NCI-H446 treated with DMSO at 0.1 percent for 48 hours (cell line): ENCODE results near the gene TRIM25.

Experiments
- DNase-seq: peaks from one replicate; lab custom pipeline; 2025; lab: John Stamatoyannopoulos, UW

The TRIM25 gene

DNA sequence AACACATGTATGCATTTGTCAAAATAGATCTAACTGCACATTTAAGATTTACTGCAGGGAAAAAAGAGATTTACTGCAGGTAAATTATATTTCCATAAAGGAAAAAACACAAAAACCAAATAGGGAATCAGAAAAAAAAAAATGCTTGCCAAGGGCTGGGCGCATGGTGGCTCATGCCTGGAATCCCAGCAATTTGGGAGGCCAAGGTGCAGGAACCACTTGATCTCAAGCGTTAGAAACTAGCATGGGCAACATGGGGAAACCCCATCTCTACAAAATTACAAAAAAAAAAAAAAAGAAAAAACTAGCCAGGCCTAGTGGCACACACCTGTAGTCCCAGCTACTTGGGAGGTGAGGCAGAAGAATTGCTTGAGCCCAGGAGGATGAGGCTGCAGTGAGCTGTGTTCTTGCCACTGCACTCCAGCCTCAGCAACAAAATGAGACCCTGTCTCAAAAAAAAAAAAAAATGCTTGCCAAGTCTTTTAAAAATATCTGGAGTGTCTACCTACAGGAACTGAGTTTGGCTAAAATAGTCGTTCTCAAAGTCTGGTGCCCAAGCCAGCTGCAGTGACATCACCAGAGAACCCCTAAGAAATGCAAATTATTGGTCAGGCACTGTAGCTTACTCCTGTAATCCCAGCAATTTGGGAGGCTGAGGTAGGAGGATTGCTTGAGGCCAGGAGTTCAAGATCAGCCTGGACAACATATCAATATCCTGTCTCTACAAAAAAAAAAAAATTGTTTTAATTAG lies 17.5 kb downstream of the TRIM25 start:
- no peak for DNase-seq

DNA sequence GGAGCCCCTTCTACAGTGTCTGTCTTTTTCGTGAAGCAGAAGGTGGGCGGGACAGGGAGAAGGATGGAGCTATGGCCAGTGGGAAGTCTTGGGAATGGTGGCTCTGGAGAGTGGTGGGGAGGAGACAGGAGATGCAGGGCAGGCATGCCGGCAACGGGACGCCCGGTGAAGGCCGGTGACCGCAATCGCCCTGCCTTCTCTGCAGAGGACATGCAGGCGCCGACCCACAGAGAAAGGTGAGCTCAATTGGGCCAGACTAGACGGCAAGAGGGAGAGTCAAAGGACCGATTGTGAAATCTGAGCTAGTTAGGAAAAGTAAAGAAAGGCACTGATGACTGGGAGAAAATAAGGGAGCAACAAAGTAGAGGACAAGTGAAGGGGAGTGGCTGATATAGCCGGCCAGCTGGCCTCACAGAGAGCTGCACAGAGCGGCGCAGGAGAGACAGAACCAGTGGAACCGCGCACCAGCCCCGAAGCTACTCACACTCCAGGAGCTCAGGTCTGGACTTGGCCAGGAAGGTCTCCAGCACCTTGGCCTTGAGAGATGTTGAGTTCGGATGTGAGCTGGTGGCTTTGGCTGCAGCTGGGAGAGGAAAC lies 18.9 kb downstream of the TRIM25 start:
- DNase-seq = no peak

DNA sequence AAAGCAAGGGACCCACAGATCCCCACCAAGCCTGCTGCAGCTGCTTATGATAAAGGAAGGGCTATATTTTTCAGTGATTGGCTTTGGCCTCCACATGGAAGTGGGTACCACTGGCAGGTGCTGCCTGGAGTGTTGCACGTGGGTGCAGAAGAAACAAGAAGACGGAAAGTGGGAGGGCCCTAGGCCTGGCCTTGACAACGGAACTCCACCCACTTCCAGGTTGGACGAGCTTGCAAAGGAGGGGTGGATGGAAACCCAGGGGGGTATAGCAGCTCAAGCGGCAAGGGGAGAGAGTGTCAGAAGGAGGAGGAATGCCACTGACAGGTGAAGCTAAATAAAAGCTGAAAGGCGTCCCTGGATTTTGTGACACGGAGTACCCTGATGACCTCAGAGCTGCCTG lies 20.3 kb downstream of the TRIM25 start:
- DNase-seq = no peak

DNA sequence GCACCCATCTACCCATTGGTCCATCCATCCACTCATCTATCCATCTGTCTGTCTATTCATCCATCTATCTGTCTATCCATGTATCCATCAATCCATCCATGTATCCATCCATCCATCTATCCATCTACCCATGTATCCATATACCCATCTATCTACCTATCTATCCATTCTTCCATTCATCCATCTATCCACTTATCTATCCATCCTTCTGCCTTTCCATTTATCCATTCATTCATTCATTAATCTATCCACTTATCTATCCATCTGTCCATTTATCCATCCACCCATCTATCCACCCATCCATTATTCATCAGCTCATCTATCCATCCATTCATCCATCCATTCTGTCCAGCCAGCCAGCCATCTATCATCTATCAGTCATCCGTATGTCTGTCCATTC lies 21.5 kb downstream of the TRIM25 start:
- DNase-seq = no peak

DNA sequence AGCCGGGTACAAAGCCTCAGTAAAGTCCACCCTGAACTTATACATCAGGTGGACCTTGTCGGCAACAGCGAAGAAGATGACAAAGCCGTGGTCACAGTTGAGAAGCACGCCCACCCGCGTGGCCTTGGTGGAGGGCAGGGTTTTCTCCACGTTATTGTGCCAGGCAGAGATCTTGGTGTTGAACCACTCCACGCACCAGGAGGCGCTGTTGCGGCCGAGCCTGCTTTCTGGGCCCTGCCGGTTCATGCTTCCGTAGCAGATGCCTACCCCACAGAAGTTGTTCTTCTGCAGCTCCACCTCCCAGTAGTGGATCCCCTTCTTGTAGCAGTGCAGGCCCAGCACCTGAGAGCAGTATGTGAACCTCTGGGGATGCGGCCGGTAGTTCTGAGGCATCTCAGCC lies 22.1 kb downstream of the TRIM25 start:
- no peak for DNase-seq

DNA sequence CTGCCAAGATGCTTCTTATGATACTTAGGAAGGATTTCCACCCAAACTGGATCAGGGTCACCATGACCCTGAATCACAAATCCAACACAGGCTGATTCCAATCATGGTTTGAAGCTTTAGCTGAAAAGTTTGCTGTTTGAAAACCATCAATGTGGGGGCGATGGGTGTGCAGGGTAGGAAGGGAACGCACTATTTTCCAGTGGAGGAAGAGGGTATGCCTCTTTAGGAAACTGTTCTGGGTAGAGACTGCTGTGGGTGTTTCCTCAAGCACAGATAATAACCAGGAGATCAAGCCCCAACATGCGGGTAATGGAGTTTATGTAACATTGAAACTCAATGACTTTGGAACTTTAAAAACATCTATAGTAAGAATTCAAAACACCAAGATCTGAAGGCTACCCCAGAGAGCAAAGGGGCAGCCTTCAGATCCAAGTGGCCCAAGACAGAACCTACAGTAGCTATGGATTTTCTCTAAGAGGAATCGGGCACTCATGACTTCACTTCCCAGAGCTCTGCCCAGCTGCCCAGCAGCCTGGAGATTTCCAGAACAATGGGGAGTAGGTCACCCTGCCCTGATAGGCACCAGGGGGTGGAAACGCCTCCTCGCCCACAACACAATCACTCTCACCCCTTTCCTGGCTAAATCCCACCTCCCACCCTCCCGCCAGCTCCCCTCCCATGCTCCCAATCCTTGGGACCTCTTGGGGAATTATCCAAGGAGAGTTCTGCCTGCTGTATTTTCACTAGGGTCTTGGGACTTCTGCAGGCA lies 22.8 kb downstream of the TRIM25 start:
- no peak for DNase-seq

DNA sequence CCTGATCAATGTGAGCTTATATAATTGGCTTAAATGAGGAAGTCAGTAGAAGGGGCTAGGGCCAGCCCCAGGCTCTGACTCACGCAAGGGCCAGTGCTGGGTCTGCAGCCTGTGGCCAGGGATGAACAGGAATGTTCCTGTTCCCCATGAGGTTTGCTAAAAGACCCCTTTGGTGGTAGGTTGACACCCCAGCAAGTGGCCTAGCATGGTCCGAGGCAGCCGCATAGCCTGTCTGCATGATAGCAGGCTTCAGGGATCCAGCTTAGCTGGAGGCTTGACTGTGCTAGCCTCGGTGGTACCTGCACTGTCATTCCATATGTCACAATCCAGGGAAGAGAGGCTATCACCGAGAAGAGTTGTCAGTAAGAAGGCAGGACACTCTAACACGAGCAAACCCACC lies 23.5 kb downstream of the TRIM25 start:
- no peak for DNase-seq

DNA sequence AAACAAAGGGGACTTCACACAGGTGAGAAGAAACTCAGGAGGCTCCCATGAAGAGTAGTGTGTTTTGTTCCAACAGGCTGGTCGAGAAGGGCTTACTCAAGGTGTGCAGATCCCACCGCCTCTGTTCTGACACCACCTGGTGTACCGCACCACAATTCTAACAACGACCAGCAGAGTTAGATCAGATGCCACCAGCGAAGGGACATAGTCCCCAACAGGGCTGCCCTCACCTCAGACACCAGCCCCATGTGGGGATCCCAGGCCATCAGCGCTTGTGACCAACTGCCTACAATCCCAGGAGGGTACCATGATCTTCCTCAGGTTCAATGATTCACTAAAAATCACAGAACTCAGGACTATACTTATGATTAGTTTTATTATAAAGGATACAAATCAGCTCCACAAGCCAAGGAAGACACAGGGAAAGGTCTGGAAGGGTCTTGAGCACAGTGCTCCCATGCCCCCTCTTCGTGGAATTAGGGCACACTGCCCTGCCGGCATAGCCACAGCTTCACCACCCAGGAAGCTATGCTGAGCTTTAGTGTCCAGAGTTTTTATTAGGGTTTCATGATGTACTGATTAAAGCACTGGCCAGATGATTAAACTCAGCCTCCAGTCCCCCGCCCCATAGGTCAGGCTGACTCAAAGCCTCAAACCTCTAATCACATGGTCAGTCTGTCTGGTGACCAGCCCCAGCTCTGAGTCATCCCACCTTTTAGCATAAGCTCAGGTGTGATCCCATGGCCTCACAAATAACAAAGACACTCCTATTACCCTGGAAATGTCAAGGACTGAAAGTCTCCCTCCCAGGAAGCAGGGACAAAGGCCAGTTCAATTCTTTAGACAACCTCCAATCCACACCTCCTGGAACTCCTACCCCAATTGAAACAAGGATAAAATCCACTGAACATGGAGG lies 26.0 kb downstream of the TRIM25 start:
- DNase-seq = no peak

DNA sequence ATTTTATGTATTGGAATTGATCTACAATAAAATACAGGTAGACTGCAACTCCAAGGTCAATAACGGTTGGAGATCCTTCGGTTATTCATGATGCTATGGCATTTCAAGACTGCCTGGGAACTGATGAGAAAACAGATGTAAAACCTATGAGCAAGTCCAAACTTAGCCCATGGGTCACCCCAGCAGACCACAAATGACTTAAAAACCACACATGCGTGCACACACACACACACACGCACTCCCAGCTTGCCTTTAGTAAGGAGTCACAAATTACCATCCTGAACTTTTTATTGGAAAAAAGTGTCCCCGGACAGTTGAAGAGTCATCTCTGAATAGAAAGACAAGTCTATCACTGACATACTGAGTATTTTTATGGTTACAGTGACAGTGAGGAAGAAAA lies 26.7 kb downstream of the TRIM25 start:
- no peak for DNase-seq

DNA sequence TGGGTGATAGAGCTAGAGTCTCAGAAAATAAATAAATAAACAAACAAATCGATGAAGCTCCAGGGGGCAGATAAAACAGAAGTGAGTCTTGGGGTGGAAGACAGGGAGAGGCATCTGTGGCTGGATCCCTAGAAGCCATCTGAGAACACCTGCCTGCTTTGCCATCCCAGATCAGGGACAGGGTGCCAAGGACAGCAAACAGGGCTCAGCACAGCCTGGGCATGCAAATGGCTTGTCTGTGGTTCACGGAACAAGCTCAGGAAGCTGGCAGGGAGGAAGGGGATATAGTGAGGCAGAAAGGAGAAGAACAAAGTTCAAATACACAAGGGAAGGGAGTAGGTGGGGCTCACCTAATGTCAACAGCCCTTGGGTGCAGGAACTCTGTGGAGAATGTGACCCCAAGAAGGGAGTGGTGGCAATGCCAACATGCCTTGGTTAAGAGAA lies 27.5 kb downstream of the TRIM25 start:
- DNase-seq = no peak

DNA sequence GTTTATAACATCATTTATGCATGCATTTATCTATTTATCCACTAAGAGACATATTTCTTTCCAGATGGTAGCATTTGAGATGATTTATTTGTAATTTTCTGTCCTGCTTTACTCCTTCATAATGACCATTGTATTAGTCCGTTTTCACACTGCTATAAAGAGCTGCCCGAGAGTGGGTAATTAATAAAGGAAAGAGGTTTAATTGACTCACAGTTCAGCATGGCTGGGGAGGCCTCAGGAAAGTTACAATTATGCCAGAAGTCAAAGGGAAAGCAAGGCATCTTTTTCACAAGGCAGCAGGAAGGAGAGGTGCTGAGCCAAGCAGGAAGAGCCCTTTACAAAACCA lies 28.6 kb downstream of the TRIM25 start:
- no peak for DNase-seq

DNA sequence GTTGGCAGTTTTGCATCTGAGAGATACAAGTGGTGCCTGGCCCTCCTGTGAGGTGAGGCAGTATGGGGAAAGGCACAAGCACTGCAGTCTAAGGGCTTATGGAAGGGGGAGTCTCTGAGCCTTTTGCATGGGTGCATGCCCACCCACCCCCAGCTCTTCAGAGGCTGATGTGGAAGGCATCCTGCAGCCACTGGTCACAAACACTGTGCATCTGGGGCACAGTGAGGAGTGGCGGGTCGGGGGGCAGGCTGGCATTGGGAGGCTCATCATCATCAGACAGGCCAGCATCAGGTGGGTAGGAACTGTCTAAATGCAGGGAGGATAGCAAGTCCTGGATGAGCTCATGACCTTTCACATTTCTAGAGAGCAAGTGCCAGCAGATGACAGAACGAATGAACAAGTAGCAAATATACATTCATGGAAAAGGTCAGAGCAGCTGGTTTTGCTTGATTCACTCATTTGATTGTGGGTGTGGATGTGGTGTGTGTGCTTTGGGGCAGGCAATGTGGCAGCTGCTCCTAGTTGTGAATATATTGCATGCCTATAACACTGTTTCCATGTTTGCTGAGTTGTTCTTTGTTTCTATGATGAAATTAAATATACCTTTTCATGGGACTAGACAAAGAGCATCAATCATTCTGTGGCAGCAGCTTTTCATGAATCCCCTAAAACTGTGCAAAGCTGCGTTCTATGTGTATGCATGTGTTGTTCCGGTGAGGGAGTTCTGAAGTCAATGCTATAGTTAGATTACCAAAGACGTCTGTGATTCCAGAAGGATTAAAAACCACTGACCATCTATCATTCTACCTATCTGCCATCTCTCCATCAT lies 29.2 kb downstream of the TRIM25 start:
- DNase-seq = no peak

DNA sequence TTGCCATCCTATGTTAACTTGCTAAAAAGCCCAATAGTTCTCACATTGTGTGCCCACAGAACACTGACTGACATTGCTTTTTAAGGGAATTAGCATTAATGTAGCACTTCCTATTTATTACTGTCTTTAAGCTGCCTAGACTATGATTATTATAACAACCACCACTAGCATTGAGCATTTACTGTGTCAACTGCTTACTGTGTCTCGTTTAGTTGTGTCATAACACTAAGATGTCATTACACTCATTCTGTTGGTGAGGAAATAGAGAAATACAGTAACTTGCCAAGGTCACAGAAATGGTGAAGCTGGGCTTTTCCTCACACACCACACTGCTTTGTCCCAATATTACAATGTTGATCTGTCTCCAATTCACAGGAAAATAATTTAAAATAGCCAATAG lies 30.2 kb downstream of the TRIM25 start:
- DNase-seq = no peak

DNA sequence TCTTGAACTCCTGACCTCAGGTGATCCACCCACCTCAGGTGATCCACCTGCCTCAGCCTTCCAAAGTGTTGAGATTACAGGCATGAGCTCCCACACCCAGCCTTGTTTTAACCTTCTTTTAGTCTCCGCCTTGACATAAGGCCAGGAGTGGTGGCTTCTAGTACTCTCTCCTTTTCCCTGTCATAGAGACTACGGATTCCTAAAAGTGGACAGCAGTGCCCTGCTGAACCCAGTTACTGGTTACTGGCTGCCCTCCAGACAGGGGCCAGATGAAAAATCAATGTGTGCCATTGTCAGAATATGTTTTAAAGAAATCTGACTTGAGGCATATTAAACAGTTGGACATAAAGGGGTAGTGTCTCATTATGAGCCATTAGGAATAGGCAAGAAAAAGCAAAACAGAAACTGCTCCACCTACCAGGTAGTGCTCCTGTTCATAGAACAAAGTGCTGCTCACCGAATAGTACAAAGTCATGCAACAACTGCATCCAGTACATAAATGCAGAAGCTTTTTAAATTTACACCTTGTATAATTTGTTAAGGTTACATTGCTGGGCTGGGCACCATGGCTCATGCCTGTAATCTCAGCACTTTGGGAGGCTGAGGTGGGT lies 32.1 kb downstream of the TRIM25 start:
- no peak for DNase-seq

DNA sequence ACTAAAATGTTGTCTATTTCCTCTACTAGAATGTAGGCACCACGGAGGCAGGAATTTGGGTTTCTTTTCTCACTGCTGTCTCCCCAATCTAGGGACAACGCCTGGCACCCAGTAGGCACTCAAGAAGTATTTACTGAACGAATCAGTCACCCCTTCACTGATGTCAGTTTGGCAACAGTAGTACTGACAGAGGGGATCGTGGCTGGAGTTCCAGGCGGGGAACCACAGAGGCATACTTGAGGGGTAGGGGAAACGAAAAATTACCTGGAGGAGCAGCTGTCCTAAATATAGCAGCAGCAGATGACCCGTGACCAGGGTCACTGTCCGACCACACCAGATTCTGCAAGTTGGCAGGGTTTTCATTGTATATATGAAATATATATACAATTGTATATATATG lies 33.3 kb downstream of the TRIM25 start:
- no peak for DNase-seq

DNA sequence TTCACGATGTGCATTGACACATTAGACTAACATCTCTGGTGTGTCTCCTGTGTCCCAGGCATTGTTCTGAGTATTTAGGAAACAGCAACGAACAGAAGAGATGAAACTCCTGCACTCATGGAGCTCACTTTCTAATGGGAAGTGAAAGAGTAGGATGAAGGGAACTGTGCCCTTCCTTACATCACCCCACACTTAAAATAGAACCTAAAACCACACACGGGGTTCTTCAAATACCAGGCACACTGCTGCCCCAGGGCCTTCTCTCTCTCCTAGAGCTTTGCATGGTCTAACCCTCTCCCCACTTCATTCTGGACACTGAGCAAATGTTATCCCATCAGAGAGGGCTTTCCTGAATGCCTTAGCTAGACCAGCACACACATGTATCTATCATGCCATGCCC lies 33.7 kb downstream of the TRIM25 start:
- DNase-seq = no peak

DNA sequence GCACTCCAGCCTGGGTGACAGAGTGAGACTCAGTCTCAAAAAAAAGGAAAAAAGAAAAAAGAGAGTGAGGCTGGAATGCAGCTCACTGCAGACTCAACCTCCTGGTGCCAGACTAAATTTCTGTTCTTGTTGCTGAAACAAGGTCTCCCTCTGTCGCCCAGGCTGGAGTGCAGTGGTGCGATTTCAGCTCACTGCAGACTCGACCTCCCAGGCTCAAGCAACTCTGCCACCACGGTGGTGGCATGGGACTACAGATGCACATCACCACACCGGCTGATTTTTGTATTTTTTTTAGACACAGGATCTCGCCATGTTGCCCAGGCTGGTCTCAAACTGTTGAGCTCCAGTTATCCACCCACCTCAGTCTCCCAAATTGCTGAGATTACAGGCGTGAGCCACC lies 34.6 kb downstream of the TRIM25 start:
- DNase-seq = no peak

DNA sequence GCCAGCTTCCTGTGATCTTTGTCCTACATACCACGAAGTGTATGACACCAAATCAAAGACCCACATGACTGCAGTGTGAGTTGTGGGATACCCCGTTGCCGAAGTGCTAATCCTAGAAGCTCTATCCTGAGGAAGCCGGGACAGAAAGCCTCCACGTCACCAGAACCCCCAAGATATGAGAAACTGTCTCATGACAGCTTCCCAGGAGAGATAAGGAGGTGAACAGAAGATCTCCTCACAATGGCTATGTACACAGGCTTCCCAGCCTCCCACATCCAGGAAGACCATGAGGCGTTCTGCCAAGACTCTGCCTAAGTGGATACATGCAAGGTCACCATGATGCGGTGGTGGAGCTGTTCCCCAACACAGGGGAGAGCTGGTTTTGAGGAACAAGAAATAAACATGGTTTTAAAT lies 37.1 kb downstream of the TRIM25 start:
- no peak for DNase-seq

DNA sequence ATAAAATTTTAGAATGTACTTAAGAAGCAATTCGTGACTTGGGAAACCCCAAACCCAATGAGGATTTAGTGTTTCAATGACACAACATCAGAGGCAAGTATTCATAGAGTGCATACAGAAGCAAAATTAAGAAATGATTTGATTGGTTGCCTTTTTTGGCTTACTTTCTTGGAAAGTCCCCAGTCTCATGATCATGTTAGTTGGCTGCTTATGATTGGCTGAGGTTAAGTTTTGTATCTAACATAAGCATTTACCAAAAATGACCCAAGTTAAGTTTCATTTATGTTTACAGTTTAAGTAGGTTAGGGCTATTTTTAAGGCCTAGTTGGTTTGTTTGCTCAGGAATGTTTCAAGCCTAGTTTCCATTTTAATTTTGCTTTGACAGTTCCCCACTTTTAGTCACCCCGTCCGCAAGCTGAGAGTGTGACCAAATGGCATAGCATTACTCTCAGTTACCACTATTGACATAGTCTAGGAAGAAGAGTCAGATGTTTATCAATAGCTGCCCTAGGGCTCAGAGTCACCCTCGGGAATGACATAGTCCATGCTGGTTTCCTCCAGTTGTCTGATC lies 43.7 kb downstream of the TRIM25 start:
- no peak for DNase-seq

DNA sequence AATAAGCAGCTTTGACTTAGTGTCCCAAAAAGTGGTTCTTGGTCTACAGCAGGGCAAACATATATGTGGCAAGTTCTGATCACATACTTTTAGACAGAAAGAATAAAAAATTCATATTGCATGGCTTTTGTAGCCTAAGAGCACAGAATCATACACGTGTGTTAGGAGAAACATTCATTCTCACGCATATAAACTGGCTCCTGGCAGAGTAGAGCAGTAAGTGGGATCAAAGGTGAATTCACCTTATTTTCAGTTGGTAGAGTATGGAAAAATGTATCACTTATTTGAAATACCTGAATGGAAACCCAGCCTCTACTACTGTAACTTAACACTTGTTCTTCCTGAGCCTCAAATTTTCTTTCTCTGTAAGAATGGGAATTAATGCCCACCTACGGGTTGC lies 45.1 kb downstream of the TRIM25 start:
- DNase-seq = no peak

DNA sequence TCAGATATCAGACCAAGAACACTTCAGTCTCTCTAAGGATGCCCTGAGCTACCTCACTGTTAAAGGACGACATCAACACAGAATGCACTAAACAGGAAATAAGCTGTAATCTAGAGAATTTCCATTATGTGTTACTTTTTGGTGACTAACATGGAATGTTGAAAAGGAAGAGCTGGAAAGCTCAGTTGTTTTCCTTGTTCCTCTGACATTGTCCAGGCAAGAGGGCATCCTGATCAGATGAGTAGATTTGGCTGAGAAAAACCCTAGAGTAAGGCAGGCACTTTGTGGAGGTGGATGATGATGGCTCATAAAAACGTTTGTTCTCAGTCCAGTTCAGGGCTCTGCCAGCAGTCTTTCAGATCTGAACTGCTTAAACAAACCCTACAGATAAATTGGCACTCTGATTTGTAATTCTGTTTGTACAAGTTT lies 45.9 kb downstream of the TRIM25 start:
- DNase-seq = no peak
